LNCaP clone FGC (cell line): Measurements from ENCODE around the gene EIF2AK2.

Source experiments
- DNase-seq: peaks from one replicate; pipeline ENCODE4 v3.0.0-alpha.2; 2011; ENCODE audit warnings: low read depth
- H3K4me3 ChIP-seq: 2 replicates; pipeline ENCODE4 v1.5.1; 2011; ENCODE audit warnings: mild to moderate bottlenecking, low read depth, low read length, control low read depth
- TF ChIP-seq, protein P1 (sequence below): IDR thresholded peaks from 2 replicates; pipeline ENCODE4 v1.5.1; 2012; ENCODE audit warnings: mild to moderate bottlenecking; ENCODE audit not compliant: control insufficient read depth, insufficient read depth; ENCODE audit errors: extremely low read depth

EIF2AK2 gene

DNA sequence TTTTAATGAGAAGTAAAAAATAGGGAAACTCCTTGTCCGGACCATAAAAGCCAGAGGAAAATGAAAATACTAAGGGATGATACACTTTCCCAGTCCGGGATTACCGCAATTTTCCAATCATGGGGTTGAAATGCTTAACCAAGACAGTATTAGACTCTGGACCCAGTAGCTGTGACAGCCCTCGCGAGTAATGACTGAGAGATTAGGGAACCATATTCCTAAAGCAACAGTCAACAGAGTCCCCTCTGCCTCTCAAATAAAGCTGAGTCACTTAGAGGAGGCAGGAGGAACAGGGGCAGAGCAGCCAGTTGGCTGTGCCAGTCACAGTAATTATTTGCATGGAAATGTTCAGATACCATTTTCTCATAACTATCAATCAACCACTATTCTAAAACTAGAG lies 37.6 kb downstream of the EIF2AK2 start:
- no peak for DNase-seq
- H3K4me3 ChIP-seq = no peak overlapping the region
- TF ChIP-seq, protein P1, sequence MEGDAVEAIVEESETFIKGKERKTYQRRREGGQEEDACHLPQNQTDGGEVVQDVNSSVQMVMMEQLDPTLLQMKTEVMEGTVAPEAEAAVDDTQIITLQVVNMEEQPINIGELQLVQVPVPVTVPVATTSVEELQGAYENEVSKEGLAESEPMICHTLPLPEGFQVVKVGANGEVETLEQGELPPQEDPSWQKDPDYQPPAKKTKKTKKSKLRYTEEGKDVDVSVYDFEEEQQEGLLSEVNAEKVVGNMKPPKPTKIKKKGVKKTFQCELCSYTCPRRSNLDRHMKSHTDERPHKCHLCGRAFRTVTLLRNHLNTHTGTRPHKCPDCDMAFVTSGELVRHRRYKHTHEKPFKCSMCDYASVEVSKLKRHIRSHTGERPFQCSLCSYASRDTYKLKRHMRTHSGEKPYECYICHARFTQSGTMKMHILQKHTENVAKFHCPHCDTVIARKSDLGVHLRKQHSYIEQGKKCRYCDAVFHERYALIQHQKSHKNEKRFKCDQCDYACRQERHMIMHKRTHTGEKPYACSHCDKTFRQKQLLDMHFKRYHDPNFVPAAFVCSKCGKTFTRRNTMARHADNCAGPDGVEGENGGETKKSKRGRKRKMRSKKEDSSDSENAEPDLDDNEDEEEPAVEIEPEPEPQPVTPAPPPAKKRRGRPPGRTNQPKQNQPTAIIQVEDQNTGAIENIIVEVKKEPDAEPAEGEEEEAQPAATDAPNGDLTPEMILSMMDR = no peak

GRCh38 chr2:37117566-37117965 lies 39.2 kb downstream of the EIF2AK2 start:
- TF ChIP-seq, protein P1 = no peak
- H3K4me3 ChIP-seq = no peak overlapping the region

DNA sequence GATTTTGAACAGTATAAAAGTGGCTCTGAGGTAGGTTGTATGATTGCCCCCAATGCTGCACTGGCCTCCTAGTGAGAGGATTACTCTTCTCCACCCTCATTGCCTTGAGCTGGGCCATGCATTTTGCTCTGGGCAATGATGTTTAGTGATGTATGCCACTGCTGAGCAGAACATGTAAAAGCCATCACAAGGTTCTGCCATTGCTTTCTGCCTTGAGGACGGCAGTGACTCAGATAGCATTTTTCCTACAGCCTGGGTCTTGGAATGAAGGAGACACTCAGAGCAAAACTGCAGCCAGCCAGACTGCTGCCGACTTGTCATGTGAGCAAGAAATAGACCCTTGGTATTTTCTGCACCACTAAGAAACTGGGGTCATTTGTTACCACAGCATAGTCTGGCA lies 44.8 kb downstream of the EIF2AK2 start:
- no peak for DNase-seq
- TF ChIP-seq, protein P1 = no peak

More at GRCh38 chr2:37117566-37117965, 39.2 kb downstream of the EIF2AK2 start:
- no peak for DNase-seq

GRCh38 chr2:37110306-37111212 lies 46.2 kb downstream of the EIF2AK2 start:
- TF ChIP-seq, protein P1 = no peak
- H3K4me3 ChIP-seq = no peak overlapping the region
- DNase-seq = no peak

More for the DNA sequence above, 44.8 kb downstream of the EIF2AK2 start:
- no peak overlapping the region for H3K4me3 ChIP-seq

- no peak overlapping the region for H3K4me3 ChIP-seq
- TF ChIP-seq, protein P1 = no peak
- no peak for DNase-seq
Measured at GRCh38 chr2:37109523-37109922, 47.3 kb downstream of the EIF2AK2 start.

- TF ChIP-seq, protein P1 = no peak
- no peak overlapping the region for H3K4me3 ChIP-seq
- no peak for DNase-seq
Measured at GRCh38 chr2:37105150-37105549, 51.6 kb downstream of the EIF2AK2 start.

GRCh38 chr2:37104178-37104577 lies 52.6 kb downstream of the EIF2AK2 start:
- DNase-seq = no peak
- TF ChIP-seq, protein P1 = no peak
- H3K4me3 ChIP-seq = no peak overlapping the region
